DMS 273 treated with DMSO at 0.1 percent for 48 hours (cell line): ENCODE data around the gene DRD2.

Experiments used
- DNase-seq: peaks from one replicate; lab custom pipeline; 2025; lab: John Stamatoyannopoulos, UW

Gene DRD2

GRCh38 chr11:113372309-113372708 is 102.9 kb downstream of the DRD2 start:
- no peak for DNase-seq

GRCh38 chr11:113370634-113371033 is 104.6 kb downstream of the DRD2 start:
- DNase-seq, result no peak

- DNase-seq, result no peak
Measured at GRCh38 chr11:113369411-113369810, 105.8 kb downstream of the DRD2 start.

DNA sequence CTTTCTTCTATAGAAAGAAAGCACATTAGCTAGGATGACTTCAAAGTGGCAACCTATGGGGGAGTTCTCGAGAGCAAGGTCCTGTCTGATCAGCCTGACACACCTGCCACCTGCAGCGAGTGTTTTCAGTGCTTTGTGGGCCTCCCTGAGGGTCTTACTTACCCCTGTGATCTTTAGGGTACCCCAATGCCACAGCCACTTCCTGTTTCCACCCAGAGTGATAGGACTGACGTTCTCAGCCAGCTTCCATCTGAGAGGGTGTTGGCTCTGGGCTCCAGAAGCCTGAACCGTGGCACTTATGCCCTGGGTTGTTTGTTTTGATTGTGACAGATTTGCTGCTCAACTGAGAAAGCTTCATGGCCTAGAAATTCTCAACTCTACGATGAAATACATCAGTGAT is 109.3 kb downstream of the DRD2 start:
- no peak for DNase-seq

- no peak for DNase-seq
Measured at GRCh38 chr11:113363996-113364641, 111.1 kb downstream of the DRD2 start.

DNA sequence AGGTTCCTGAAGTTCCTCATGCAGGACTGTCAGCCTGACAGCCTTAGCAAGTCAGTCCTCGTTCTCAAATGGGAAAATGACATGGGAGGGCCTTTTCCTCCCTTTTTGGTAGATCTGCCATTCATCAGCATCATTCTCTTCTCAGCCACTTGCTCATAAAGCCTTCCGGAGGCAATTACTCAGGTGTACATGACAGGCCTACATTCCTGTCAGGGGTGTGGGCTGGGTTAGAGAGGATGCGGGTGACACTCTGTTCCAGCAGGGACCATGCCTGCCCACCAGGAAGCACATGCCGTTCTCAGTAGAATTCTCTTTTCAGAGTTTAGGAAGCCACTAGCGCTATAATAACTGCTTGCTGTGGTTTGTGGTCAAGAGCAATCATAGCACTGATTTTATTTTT is 111.8 kb downstream of the DRD2 start:
- DNase-seq, result no peak
